ENCODE data around the gene SLIT3.

- TF ChIP-seq CTCF (IDR thresholded peaks at IDR 0.05) (no peak), POLR2A (IDR thresholded peaks at IDR 0.05) (no peak)
These were observed 456.7 kb downstream of the SLIT3 start for GRCh38 chr5:168844016-168844921.
